GM12892 (cell line): ENCODE data around the gene HDAC4.

Experiments
- POLR2A ChIP-seq: IDR thresholded peaks from 2 replicates; pipeline ENCODE4 v1.6.1; 2011; ENCODE audit warnings: low read depth, low read length, control low read depth
- POLR2AphosphoS5 ChIP-seq: IDR thresholded peaks from 2 replicates; pipeline ENCODE4 v1.6.1; 2011; ENCODE audit warnings: low read depth, low read length, control low read depth
- TAF1 ChIP-seq: IDR thresholded peaks from 2 replicates; pipeline ENCODE4 v1.6.1; 2011; ENCODE audit warnings: low read depth, mild to moderate bottlenecking, control low read depth, low read length, borderline replicate concordance

- TF ChIP-seq POLR2AphosphoS5 (no peak), TAF1 (no peak), POLR2A (no peak)
Observed at GRCh38 chr2:239240414-239240881, 160.4 kb downstream of the HDAC4 start.
